Esophagus squamous epithelium (tissue), 5 donors: Measurements from ENCODE around the gene HMMR. TPM values are rescaled to one million over a fixed set of nuclear protein-coding genes. Genes with fewer than 3 reads are reported as not detected.

Experiments
- DNase-seq: peaks from one replicate; lab custom pipeline; 2025; lab: John Stamatoyannopoulos, UW
- H3K27ac ChIP-seq, 4 donors: fragments of 200-600 bp; sonication (generic); one replicate each; pipeline ENCODE4 v1.5.1; 2016 to 2019; ENCODE audit warnings: mild to moderate bottlenecking in 1 of 4
- H3K27me3 ChIP-seq, 4 donors: fragments of 200-600 bp; sonication (generic); 1 replicate in 3 of 4; 2 replicates in 1 of 4; pipeline versions ENCODE4 v1.5.1 to v1.6.0; 2017 to 2021; ENCODE audit warnings: antibody characterized with exemption in 1 of 4
- H3K36me3 ChIP-seq, 3 donors: fragments of 200-600 bp; sonication (generic); one replicate each; pipeline ENCODE4 v1.5.1; 2016 to 2019
- H3K4me1 ChIP-seq, 3 donors: fragments of 200-600 bp; sonication (generic); one replicate each; pipeline ENCODE4 v1.5.1; 2017 to 2019
- H3K4me3 ChIP-seq, 4 donors: fragments of 200-600 bp; sonication (generic); 1 replicate in 3 of 4; 2 replicates in 1 of 4; pipeline ENCODE4 v1.5.1; 2016 to 2019; ENCODE audit warnings: mild to moderate bottlenecking in 2 of 4, moderate library complexity in 1 of 4
- H3K9me3 ChIP-seq, 3 donors: fragments of 200-600 bp; sonication (generic); one replicate each; pipeline ENCODE4 v1.5.1; 2016 to 2019
- CTCF ChIP-seq, 6 experiments: fragments of 450-650 bp in 4 of 6; fragments of 200-600 bp in 2 of 6; sonication (generic) in 2 of 6; IDR thresholded peaks; one replicate each; pipeline ENCODE4 v1.5.1; 2016 to 2019; ENCODE audit warnings: antibody characterized with exemption in 6 of 6, mild to moderate bottlenecking in 4 of 6, moderate library complexity in 4 of 6
- POLR2A ChIP-seq, 4 donors: fragments of 450-650 bp; IDR thresholded peaks; one replicate each; pipeline ENCODE4 v1.6.1; 2017; ENCODE audit warnings: antibody characterized with exemption in 4 of 4, mild to moderate bottlenecking in 4 of 4, moderate library complexity in 3 of 4
- WGBS, 2 donors: methylation state at CpG; one replicate each; pipeline ENCODE4 v1.1.5; 2018; 5-methylcytosine and 5-hydroxymethylcytosine counted together
- intact Hi-C: fragments of 100-400 bp; cut with DNase I; formaldehyde crosslinking; loops from one replicate; pipeline ENCODE4 v1.15.0; 2022
- total RNA-seq, 4 donors: library from RNA; depleted of rRNA; stranded (reverse); fragments of >200 nt; gene quantifications; one replicate each; pipeline ENCODE4 v1.1.0, GENCODE V29; 2016
- donor health status: DM: yes; HTN: yes; CAD: no.

The HMMR gene
- total RNA-seq, 4 donors from 2014 or later: 3.2 to 23.7 (median 11.1) TPM

DNA sequence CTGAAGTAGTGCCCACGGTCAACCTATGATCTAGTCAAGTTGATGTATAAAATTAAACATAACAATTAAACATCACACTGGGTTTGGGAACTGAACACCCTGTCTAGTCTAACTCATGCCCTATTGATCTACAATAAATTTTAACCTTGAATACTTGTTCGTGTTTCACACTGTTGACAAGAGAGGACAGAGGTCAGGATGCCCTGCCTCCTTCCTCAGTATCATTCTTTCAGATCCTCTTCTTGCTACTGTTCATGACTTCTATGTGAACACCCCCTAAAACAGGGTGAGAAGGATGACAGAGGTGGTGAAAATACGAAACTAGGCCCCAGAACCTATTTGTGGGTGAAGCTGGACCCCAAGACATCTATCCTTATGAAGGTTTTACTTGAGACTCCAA, 36.9 kb downstream of the HMMR start:
- no peak overlapping the region for H3K27ac ChIP-seq
- 79 to 96% methylated on average over 3 of the region's 3 CpGs for WGBS, 2 donors
- H3K27me3 ChIP-seq: no peaks in the 10 kb centered on the region
- H3K4me3 ChIP-seq: no peak overlapping the region
- H3K4me1 ChIP-seq: peaks cover 0 to 2% (median under 1%) of the 10 kb centered on the region in 3 donors
- TF ChIP-seq POLR2A (IDR thresholded peaks at IDR 0.05) (no peak), CTCF (IDR thresholded peaks at IDR 0.05) (no peak)
- no peaks in the 10 kb centered on the region for H3K9me3 ChIP-seq
- no peaks in the 10 kb centered on the region for H3K36me3 ChIP-seq
- intact Hi-C loops: no loop called here
- no peak for DNase-seq

- DNase-seq: no peak
- TF ChIP-seq POLR2A (IDR thresholded peaks at IDR 0.05) (no peak), CTCF (IDR thresholded peaks at IDR 0.05) (no peak)
- Histone ChIP-seq H3K27me3 (no peaks in the 10 kb centered on the region), H3K36me3 (no peaks in the 10 kb centered on the region), H3K27ac (no peak overlapping the region), H3K4me3 (no peak overlapping the region), H3K9me3 (no peaks in the 10 kb centered on the region), H3K4me1 (peaks cover 0 to 16% (median 13%) of the 10 kb centered on the region in 3 donors)
- 91 to 100% methylated on average over 1 of the region's 1 CpG for WGBS, 2 donors
- intact Hi-C loops: no loop called here
These were observed 38.5 kb downstream of the HMMR start for GRCh38 chr5:163498886-163499285.

DNA sequence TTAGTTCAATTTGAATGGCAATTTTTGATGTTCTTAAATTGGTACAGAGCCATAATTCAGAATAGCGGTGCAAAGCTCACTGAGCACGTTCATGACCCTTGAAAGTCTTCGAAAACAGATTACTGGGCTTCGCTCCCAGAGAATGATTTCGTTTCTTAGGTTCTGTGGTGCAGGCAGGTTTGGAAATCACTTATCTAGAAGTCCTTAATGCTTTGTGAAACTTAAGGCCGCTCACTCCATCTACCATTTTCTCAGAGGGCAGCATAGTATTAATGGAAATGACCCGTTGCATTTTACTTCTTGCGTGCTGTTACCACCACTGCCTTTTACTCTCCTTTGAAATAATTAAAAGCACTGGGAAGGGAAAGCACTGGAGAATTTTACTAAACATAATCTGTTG, 42.1 kb downstream of the HMMR start:
- Histone ChIP-seq H3K9me3 (no peaks in the 10 kb centered on the region), H3K27ac (peak overlapping the region in 3 of 4 donors; percentile 97 to 100 (median 98)), H3K4me1 (peaks cover 0 to 39% (median 14%) of the 10 kb centered on the region in 3 donors), H3K36me3 (no peaks in the 10 kb centered on the region), H3K4me3 (peak overlapping the region in 3 of 4 donors; percentile 74 to 93 (median 79)), H3K27me3 (no peaks in the 10 kb centered on the region)
- TF ChIP-seq CTCF (IDR thresholded peaks at IDR 0.05) (no peak), POLR2A (IDR thresholded peaks at IDR 0.05) (no peak)
- no peak for DNase-seq
- intact Hi-C loops: no loop called here
- 64 to 73% methylated on average over 8 of the region's 8 CpGs for WGBS, 2 donors

DNA sequence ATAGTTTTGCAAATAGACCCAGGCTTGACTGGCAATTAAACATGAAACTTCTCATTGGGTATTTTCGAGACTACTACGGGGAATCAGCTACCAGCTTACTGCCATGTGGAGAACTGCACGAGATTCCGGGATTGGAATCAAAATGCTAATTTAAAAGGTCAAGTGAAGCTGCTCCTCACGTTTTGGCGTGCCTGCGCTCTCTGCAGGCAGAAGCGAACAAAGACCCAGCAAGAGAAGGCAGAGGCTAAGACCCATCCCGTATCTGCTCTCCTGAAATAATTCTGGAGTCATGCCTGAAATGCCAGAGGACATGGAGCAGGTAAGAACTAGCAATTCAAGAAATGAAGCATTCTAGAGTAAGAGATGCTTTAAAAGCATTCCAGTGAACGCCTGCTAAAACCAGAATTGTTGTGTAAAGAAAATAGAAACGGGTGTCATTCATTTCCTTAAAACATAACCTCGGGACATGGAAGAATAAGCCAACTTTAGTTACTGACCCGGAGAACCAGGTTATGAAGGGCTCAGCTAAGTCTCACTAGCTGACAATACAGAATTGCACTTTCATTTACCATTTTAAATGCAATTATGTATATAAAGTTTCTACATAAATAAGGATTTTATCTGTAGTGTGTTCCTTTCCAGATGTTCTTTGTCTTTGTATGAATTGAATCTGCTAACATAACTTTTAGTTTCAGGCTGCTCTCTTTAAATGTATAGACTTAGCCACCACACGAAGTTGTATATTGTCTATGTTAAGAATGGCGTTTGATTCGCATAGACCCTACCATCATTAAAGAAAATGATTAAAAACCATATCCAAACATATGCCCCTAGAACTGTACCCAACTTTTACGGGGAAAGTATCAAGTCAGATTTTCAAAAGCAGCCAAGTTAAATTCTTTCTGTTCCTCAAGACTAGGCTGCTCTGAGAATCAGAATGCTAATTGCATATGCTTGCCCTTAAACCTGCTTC, 43.0 kb downstream of the HMMR start:
- intact Hi-C loops: no loop called here
- DNase-seq: no peak
- H3K27me3 ChIP-seq: no peaks in the 10 kb centered on the region
- peak overlapping the region; percentile 3 to 93 (median 76) for H3K4me3 ChIP-seq
- peaks cover 0 to 48% (median 23%) of the 10 kb centered on the region in 3 donors for H3K4me1 ChIP-seq
- whole genome bisulfite sequencing, 2 donors: 0 to 1% methylated on average over 17 of the region's 17 CpGs
- no peaks in the 10 kb centered on the region for H3K9me3 ChIP-seq
- H3K27ac ChIP-seq: peak overlapping the region; percentile 97 to 100 (median 99)
- TF ChIP-seq CTCF (IDR thresholded peaks at IDR 0.05) (peak in 4 of 6 experiments; percentile 9 to 45 (median 16)), POLR2A (IDR thresholded peaks at IDR 0.05) (peak in 1 of 4 donors; percentile 46)
- H3K36me3 ChIP-seq: no peaks in the 10 kb centered on the region
